ENCODE measurements around the gene RTTN. TPM values are rescaled to one million over a fixed set of nuclear protein-coding genes. Genes with fewer than 3 reads are reported as not detected.

RTTN gene
- total RNA-seq, 4 donors from 2014 or later: 23.7 to 38.7 (median 25.4) TPM

- Histone ChIP-seq H3K4me3 (no peak overlapping the region), H3K27ac (no peak overlapping the region), H3K4me1 (peaks cover 0 to 4% (median 0%) of the 10 kb centered on the region in 4 donors), H3K9me3 (no peaks in the 10 kb centered on the region), H3K27me3 (no peaks in the 10 kb centered on the region), H3K36me3 (no peaks in the 10 kb centered on the region)
- WGBS, 2 donors: 17 to 22% methylated on average over 12 of the region's 12 CpGs
- TF ChIP-seq CTCF (IDR thresholded peaks at IDR 0.05): no peak
- no peak for TF ChIP-seq EP300 (IDR thresholded peaks at IDR 0.05)
- TF ChIP-seq POLR2A (IDR thresholded peaks at IDR 0.05): no peak
- no peak for DNase-seq (ENCODE audit: low spot score in 2 of 2)
Measured at GRCh38 chr18:70221156-70221914, 15.8 kb upstream of the RTTN start.

GRCh38 chr18:70220628-70221027 is 15.1 kb upstream of the RTTN start:
- H3K27ac ChIP-seq: no peak overlapping the region
- H3K4me3 ChIP-seq: no peak overlapping the region
- no peak for DNase-seq (ENCODE audit: low spot score in 2 of 2)
- no peaks in the 10 kb centered on the region for H3K27me3 ChIP-seq
- H3K36me3 ChIP-seq: no peaks in the 10 kb centered on the region
- peaks cover 0 to 4% (median 0%) of the 10 kb centered on the region in 4 donors for H3K4me1 ChIP-seq
- H3K9me3 ChIP-seq: no peaks in the 10 kb centered on the region
- TF ChIP-seq POLR2A (IDR thresholded peaks at IDR 0.05): no peak
- no peak for TF ChIP-seq CTCF (IDR thresholded peaks at IDR 0.05)
- no peak for TF ChIP-seq EP300 (IDR thresholded peaks at IDR 0.05)
- 81 to 86% methylated on average over 5 of the region's 5 CpGs for WGBS, 2 donors

GRCh38 chr18:70219688-70220087 is 14.2 kb upstream of the RTTN start:
- Histone ChIP-seq H3K4me1 (peaks cover 0 to 4% (median 0%) of the 10 kb centered on the region in 4 donors), H3K27me3 (no peaks in the 10 kb centered on the region), H3K36me3 (no peaks in the 10 kb centered on the region), H3K4me3 (no peak overlapping the region), H3K9me3 (no peaks in the 10 kb centered on the region), H3K27ac (no peak overlapping the region)
- 94 to 95% methylated on average over 4 of the region's 4 CpGs for WGBS, 2 donors
- DNase-seq (ENCODE audit: low spot score in 2 of 2): no peak
- TF ChIP-seq EP300 (IDR thresholded peaks at IDR 0.05): no peak
- TF ChIP-seq POLR2A (IDR thresholded peaks at IDR 0.05): no peak
- no peak for TF ChIP-seq CTCF (IDR thresholded peaks at IDR 0.05)

GRCh38 chr18:70216788-70217187 is 11.3 kb upstream of the RTTN start:
- no peaks in the 10 kb centered on the region for H3K9me3 ChIP-seq
- H3K36me3 ChIP-seq: no peaks in the 10 kb centered on the region
- WGBS, 2 donors: 85 to 89% methylated on average over 2 of the region's 2 CpGs
- TF ChIP-seq POLR2A (IDR thresholded peaks at IDR 0.05) (no peak), CTCF (IDR thresholded peaks at IDR 0.05) (no peak)
- DNase-seq (ENCODE audit: low spot score in 2 of 2): no peak
- no peak overlapping the region for H3K4me3 ChIP-seq
- no peak overlapping the region for H3K27ac ChIP-seq
- peaks cover 0 to 4% (median 0%) of the 10 kb centered on the region in 4 donors for H3K4me1 ChIP-seq
- no peaks in the 10 kb centered on the region for H3K27me3 ChIP-seq

GRCh38 chr18:70207181-70207580 is 1.7 kb upstream of the RTTN start:
- no peaks in the 10 kb centered on the region for H3K27me3 ChIP-seq
- H3K36me3 ChIP-seq: peaks cover 0 to 10% (median 0%) of the 10 kb centered on the region in 3 donors
- no peak for DNase-seq (ENCODE audit: low spot score in 2 of 2)
- TF ChIP-seq POLR2A (IDR thresholded peaks at IDR 0.05) (no peak), CTCF (IDR thresholded peaks at IDR 0.05) (no peak), EP300 (IDR thresholded peaks at IDR 0.05) (no peak)
- no peak overlapping the region for H3K27ac ChIP-seq
- H3K4me1 ChIP-seq: peaks cover 0 to 28% (median 5%) of the 10 kb centered on the region in 4 donors
- no peak overlapping the region for H3K4me3 ChIP-seq
- 91 to 94% methylated on average over 4 of the region's 4 CpGs for WGBS, 2 donors
- H3K9me3 ChIP-seq: no peaks in the 10 kb centered on the region
